Stimulated activated CD4-positive, alpha-beta T cell treated with anti-CD3 and anti-CD28 coated beads, Interleukin-2, amount 100 ng/mL, for 48 hours (primary cell): ENCODE results near the gene TNNI3K.

Experiments
- DNase-seq, 2 donors: peaks; one replicate each; pipeline ENCODE4 v3.0.0-alpha.2; 2020

TNNI3K gene

DNA sequence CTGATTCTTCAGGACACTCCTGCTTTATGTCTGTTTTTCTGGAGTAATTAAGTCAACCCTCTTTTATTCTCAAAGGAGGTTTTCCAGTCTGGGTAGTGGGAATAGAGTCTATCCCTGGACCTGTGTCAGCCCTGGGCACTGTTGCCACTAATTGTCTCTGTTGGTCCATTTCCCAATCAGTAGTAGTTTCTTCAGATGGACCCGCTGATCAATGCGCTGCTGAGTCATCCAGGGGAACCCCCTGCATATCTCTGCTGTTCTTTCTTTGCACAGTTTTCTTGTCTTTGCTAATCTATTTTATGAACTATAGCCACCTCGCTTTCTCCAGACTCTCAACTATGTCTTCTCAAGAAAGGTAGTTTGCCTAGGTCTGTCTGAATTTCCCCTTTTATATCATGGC is 82.5 kb downstream of the TNNI3K start:
- DNase-seq, result no peak

- DNase-seq, result no peak
Measured at GRCh38 chr1:74323937-74324473, 88.8 kb downstream of the TNNI3K start.

- DNase-seq, result no peak
Measured at GRCh38 chr1:74324684-74325448, 89.7 kb downstream of the TNNI3K start.

DNA sequence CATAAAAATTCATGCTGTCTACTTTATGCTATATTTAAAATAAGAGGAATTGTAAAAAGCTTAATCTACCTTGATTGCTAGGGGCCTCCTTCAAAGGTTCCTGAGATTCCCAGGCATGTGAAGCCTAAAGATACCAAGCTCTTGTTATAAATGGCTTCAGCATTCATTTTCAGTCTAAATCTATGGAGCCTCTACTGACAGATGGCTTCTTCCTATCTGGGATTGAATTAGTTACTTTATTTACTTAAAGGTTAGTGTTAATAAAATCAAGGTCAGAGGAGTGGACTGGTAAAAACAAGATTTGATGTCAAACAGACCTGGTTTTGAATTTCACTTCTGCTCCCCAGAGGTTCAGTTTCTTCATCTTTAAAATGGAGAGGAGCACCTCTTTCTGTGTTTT is 93.7 kb downstream of the TNNI3K start:
- no peak for DNase-seq

DNA sequence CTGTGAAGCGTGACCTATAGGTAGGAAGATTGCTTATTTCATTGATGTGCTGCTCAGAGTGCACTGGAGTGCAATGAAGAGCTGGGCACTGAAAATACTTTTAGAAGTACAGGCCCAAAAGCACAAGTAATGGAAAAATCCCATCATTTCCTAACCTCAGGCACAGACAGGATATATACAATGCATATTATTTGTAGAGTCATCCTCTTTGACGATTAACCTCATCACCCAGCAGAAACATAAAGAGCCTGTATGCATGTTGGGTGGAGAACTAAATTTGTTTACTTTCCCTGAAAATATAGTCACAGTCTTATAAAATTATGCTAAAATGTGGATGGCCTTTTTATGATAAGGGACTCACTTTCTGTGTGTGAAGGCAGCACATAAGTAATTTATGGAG is 98.1 kb downstream of the TNNI3K start:
- no peak for DNase-seq

DNA sequence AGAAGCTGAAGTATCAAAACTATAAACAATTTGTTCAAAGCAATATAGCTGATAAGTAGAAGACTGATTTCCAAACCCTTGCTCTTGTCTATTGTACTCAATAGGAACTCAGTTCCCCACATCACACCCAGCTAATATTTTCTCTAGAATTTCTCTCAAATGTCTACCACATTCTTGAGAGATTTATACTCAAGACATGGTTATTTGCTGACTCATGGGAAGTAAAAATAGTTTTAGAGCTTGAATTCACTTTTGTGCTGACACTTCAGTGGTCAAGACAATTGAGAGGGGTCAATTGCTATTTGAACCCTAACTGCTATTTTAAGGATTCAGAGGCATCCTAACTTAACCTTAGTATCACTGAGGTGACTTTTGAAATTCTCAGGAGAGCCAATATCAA is 99.0 kb downstream of the TNNI3K start:
- no peak for DNase-seq

DNA sequence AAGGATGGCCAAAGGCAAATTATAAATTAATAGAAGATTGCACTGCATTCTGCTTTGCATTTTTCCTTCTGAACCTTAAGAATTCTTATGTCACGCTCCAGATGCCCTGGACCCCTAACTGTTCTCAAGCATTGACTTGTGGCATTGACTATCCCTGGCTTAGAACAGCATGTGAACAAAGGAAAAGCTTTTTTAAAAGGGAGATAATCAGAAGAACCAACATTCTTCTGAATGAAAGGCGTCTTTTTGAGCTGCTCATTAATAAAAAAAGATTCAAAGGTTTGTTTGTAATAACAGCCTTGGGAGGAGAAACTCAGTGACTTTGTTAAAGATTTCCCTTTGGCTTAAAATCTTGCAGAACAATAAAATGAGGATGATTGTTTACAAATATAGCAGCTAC is 105.5 kb downstream of the TNNI3K start:
- DNase-seq, result no peak

GRCh38 chr1:74341702-74342339 is 106.6 kb downstream of the TNNI3K start:
- no peak for DNase-seq

DNA sequence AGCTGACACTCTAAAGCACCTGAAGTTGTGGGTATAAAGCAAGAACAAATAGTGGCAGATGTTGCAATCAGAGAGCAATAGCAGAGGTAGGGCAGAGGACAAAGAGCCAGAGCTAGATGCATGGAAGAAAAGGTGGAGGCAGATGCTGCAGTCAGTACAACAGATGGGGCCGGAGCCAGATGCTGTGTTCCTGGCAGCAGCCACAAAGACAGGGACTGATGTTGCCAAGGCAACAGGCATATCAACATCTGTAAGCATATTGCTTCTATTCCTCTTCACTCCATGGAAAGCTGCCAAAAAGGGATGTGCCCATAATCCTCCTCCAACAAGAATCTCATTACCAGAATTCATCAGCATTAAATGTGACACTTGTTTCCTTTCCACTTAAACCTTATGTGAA is 108.0 kb downstream of the TNNI3K start:
- DNase-seq, result no peak

DNA sequence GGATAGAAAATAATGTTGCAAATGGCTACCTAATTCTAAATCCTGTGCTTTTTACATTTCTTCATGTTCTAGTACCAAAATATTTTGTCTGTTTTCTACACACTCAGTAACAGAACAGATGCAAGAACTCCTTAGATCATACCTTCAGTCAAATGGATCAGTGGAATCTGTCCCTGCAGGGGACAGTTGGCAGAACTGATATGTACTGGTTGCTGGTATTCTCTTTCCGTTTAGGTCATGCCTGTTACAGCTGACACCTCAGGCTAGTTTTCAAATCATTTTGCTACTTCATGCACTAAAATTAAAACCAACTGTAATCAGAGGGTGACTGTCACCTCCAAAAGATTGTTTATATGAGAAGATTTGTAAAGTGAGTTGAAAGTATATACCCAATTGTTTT is 109.2 kb downstream of the TNNI3K start:
- DNase-seq, result no peak

- DNase-seq, result no peak
Measured at GRCh38 chr1:74356493-74356892, 121.3 kb downstream of the TNNI3K start.

GRCh38 chr1:74357150-74357549 is 122.0 kb downstream of the TNNI3K start:
- DNase-seq, result no peak

DNA sequence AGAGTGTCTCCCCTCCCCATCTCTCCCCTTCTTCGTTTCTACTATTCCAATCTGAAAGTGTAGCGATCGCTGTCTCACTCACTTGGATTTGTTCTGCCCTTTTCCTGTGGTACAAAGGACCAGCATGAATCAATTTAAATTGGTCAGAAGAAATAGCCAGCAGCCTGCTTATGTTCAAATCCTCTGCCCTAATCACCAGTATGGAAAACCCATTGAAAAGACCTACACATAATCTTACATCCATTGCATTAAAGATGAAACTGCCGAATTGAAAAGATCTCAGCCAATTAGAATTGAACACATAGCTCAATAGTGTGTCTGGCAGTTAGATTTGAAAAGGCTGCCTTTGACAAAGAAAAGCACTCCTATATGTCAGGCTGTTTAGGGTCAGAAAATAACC is 122.6 kb downstream of the TNNI3K start:
- no peak for DNase-seq

- DNase-seq, result no peak
Measured at GRCh38 chr1:74362691-74363090, 127.5 kb downstream of the TNNI3K start.

DNA sequence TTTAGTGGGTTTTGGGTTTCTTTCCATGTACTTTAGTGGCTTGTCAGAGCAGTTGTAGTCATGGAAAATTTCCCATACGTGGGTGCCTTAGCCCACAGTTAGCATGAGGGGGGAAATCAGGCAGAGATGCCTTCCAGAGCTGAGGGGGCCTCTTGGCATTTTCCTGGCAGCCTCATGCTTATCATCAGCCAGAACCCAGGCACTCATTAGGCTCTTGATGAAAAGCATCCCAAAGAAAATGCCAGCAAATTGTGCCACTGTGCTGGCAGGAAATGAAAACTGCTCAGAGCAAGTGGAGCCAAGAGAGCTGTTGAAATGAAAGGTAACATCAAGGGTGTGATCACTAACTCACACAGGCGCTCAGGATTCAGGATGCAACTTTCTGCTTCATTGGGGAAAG is 128.0 kb downstream of the TNNI3K start:
- DNase-seq, result no peak

DNA sequence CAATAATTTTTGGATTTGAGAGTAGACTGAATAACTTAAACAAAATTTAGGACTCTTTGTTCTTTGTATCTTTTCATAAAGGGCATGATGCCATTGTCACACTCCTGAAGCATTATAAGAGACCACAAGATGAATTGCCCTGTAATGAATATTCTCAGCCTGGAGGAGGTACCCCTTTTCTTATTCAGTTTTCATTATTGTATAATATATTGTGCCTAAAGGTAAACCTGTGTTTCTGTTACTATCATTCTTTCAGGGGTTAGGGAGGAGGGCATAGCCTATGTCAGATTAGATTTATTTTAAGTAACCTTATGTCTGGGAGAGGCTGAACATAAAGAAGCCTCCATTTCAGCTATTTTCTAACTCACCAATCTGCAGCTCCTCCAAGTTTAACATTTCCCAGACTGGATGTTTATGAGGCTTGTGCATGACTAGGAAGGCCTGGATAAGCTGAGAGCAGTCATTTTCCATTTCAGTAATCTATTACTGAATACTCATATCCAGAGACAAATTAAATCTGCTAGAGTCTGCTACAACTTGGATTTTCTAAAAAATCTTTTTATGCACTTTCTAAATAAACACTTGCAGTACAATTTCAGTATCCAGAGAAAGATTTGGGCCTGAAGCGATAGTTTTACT is 132.1 kb downstream of the TNNI3K start:
- DNase-seq, result no peak

DNA sequence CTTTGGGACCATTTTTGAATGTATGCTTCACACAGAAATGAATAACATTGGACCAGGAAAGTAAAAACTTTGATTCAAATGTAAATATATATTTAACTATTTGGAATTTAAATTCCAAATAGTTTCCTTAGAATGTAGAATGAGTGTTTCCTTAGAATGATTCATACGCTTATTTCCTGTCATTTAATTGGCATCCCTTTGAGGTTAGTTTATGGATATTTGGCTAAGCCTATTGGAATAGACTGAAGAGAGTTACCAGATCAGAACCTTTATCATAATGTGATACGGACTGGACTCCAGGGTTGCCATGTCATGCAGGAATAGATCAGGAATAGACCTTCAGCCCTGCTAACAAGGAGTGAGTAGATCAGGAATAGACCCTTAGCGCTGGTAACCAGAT is 133.1 kb downstream of the TNNI3K start:
- no peak for DNase-seq

DNA sequence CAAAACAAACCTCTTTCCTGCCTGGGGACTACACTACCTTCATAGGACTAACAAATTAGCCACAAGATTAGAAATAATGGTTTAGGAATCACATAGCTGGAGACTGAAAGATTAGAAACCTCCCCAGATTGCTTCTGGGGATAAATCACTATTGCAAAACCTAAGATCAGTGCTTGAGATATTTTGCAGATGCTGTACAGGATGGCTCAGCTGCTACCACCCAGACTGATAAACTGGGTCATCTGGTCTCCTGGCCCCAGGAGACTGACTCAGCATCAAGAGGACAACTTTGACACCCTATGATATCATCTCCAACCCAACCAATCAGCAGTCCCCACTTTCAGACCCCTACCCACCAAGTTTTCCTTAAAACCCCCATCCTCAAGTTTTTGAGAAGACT is 140.2 kb downstream of the TNNI3K start:
- DNase-seq, result no peak

GRCh38 chr1:74380252-74380651 is 145.1 kb downstream of the TNNI3K start:
- no peak for DNase-seq

GRCh38 chr1:74388855-74389254 is 153.7 kb downstream of the TNNI3K start:
- no peak for DNase-seq

GRCh38 chr1:74392186-74392585 is 157.0 kb downstream of the TNNI3K start:
- no peak for DNase-seq

GRCh38 chr1:74392840-74393239 is 157.7 kb downstream of the TNNI3K start:
- no peak for DNase-seq

- no peak for DNase-seq
Measured at GRCh38 chr1:74395571-74395970, 160.4 kb downstream of the TNNI3K start.

GRCh38 chr1:74396462-74396861 is 161.3 kb downstream of the TNNI3K start:
- DNase-seq, result no peak
